ENCODE data around the gene ALDH1A1.

The ALDH1A1 gene

GRCh38 chr9:72952381-72952690 is 517 bp downstream of the ALDH1A1 start:
- TF ChIP-seq, protein P1, sequence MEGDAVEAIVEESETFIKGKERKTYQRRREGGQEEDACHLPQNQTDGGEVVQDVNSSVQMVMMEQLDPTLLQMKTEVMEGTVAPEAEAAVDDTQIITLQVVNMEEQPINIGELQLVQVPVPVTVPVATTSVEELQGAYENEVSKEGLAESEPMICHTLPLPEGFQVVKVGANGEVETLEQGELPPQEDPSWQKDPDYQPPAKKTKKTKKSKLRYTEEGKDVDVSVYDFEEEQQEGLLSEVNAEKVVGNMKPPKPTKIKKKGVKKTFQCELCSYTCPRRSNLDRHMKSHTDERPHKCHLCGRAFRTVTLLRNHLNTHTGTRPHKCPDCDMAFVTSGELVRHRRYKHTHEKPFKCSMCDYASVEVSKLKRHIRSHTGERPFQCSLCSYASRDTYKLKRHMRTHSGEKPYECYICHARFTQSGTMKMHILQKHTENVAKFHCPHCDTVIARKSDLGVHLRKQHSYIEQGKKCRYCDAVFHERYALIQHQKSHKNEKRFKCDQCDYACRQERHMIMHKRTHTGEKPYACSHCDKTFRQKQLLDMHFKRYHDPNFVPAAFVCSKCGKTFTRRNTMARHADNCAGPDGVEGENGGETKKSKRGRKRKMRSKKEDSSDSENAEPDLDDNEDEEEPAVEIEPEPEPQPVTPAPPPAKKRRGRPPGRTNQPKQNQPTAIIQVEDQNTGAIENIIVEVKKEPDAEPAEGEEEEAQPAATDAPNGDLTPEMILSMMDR (IDR thresholded peaks at IDR 0.05; ENCODE audit: borderline replicate concordance, control extremely low read depth, extremely low read depth, insufficient read depth, missing control alignments) = no peak
- DNase-seq (ENCODE audit: low spot score) = no peak
- in situ Hi-C loops (cut with MboI; ENCODE audit: low sequenced_read_pairs, unreplicated experiment) = no loop called here

DNA sequence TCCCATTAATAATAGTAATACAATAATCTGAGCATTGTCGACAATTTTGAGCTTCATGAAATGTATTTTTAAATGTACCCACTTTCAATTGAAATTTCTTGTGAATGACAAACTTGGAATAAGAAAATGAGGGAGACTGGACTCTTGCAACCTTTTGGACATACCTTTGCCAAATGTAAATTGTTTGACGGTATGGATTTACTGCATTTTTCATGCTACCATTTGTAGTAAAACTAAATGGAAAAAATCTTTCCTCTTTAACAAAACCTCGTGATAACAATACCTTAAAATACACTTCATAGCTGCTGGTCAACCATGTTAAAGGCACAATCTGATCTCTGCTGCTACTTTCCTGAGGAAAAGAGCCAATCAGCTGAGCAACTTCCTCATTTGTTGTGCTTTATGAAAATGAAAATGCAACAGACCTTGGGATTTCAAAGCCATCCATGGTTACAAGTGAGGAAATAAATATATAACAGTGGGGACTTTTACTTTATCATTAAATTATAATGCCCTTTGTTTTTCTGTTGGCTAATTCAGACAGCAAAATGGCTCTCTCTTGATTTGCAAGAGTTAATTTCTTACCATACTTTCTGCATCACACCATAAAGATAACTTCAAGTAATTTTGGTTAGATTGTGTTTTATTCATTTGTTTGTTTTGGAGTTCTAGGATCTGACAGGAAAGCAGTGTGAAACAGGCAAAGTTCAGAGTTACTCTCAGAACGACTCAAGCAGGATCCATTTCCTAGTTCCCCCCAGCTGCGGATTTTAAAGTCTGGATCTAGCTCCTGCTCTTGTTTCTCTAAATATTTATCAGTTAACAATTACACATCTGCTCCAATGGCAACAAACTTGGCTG is 1.1 kb downstream of the ALDH1A1 start:
- in situ Hi-C loops (cut with MboI; ENCODE audit: low sequenced_read_pairs, unreplicated experiment) = no loop called here
- DNase-seq (ENCODE audit: low spot score) = no peak
- TF ChIP-seq, protein P1 (IDR thresholded peaks at IDR 0.05; ENCODE audit: borderline replicate concordance, control extremely low read depth, extremely low read depth, insufficient read depth, missing control alignments) = no peak

- TF ChIP-seq, protein P1 (IDR thresholded peaks at IDR 0.05; ENCODE audit: borderline replicate concordance, control extremely low read depth, extremely low read depth, insufficient read depth, missing control alignments) = no peak
- in situ Hi-C loops (cut with MboI; ENCODE audit: low sequenced_read_pairs, unreplicated experiment) = no loop called here
- DNase-seq (ENCODE audit: low spot score) = no peak
Observed at GRCh38 chr9:72950875-72951442, 1.9 kb downstream of the ALDH1A1 start.

GRCh38 chr9:72949918-72950325 is 2.9 kb downstream of the ALDH1A1 start:
- no peak for DNase-seq (ENCODE audit: low spot score)
- TF ChIP-seq, protein P1 (IDR thresholded peaks at IDR 0.05; ENCODE audit: borderline replicate concordance, control extremely low read depth, extremely low read depth, insufficient read depth, missing control alignments) = no peak
- in situ Hi-C loops (cut with MboI; ENCODE audit: low sequenced_read_pairs, unreplicated experiment) = no loop called here

GRCh38 chr9:72949244-72949582 is 3.6 kb downstream of the ALDH1A1 start:
- in situ Hi-C loops (cut with MboI; ENCODE audit: low sequenced_read_pairs, unreplicated experiment) = no loop called here
- TF ChIP-seq, protein P1 (IDR thresholded peaks at IDR 0.05; ENCODE audit: borderline replicate concordance, control extremely low read depth, extremely low read depth, insufficient read depth, missing control alignments) = no peak
- DNase-seq (ENCODE audit: low spot score) = no peak

DNA sequence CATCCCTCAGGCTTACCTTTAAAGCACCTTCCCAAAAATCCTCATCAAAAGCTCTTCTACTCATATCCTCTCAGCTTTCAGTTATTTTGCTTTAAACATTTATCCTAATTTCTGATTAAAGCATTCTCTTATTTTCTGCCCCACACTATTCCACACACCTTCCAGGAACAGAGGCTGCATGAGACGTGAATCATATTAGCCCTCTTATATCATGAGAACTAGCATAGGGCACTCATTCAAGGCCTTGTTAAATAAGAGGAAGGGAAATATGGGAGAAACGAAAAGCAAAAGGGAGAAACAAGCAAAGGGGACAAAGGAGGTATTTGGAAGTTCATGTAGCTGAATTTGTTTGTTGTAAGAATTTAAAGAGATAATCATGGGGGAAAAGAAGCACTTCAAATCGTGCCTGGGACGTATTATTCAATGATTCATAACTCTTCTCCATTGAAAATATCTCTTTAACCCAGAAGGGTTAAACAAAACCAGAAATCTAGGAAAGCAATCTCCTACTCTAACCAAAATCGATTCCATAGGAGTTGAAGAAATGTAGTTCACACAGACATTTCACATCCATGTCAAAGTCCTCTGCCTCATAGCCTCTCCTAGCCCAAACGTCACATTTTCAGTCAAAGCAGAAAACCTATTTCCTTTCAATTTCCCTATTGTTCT is 4.1 kb downstream of the ALDH1A1 start:
- TF ChIP-seq, protein P1 (IDR thresholded peaks at IDR 0.05; ENCODE audit: borderline replicate concordance, control extremely low read depth, extremely low read depth, insufficient read depth, missing control alignments) = no peak
- no peak for DNase-seq (ENCODE audit: low spot score)
- in situ Hi-C loops (cut with MboI; ENCODE audit: low sequenced_read_pairs, unreplicated experiment) = no loop called here
